GM12892 (cell line): ENCODE results near the gene SLC35A2.

Experiments
- POLR2A ChIP-seq: IDR thresholded peaks from 2 replicates; pipeline ENCODE4 v1.6.1; 2011; ENCODE audit warnings: low read depth, low read length, control low read depth
- POLR2AphosphoS5 ChIP-seq: IDR thresholded peaks from 2 replicates; pipeline ENCODE4 v1.6.1; 2011; ENCODE audit warnings: low read depth, low read length, control low read depth
- TAF1 ChIP-seq: IDR thresholded peaks from 2 replicates; pipeline ENCODE4 v1.6.1; 2011; ENCODE audit warnings: low read depth, mild to moderate bottlenecking, control low read depth, low read length, borderline replicate concordance

DNA sequence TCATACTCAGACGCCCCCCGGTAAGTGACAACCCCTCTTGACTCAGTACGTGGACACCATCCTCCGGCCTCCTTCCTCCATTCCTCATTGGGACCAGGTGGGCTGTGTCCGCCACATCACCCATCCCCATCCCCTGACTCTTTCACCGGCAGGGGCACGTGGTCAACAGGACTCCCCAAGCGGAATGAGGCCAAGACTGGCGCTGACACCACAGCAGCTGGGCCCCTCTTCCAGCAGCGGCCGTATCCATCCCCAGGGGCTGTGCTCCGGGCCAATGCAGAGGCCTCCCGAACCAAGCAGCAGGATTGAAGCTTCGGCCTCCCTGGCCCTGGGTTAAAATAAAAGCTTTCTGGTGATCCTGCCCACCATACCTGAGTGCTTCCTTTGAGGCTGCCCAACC lies 8.7 kb downstream of the SLC35A2 start:
- TF ChIP-seq POLR2AphosphoS5 (no peak), POLR2A (no peak), TAF1 (no peak)
